ENCODE results near the gene ZSWIM6. TPM values are rescaled to one million over a fixed set of nuclear protein-coding genes. Genes with fewer than 3 reads are reported as not detected.

The ZSWIM6 gene
- total and polyA plus RNA-seq, 8 donors, result 2.9 to 39.3 (median 15.4) TPM

- TF ChIP-seq, protein P1, sequence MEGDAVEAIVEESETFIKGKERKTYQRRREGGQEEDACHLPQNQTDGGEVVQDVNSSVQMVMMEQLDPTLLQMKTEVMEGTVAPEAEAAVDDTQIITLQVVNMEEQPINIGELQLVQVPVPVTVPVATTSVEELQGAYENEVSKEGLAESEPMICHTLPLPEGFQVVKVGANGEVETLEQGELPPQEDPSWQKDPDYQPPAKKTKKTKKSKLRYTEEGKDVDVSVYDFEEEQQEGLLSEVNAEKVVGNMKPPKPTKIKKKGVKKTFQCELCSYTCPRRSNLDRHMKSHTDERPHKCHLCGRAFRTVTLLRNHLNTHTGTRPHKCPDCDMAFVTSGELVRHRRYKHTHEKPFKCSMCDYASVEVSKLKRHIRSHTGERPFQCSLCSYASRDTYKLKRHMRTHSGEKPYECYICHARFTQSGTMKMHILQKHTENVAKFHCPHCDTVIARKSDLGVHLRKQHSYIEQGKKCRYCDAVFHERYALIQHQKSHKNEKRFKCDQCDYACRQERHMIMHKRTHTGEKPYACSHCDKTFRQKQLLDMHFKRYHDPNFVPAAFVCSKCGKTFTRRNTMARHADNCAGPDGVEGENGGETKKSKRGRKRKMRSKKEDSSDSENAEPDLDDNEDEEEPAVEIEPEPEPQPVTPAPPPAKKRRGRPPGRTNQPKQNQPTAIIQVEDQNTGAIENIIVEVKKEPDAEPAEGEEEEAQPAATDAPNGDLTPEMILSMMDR (IDR thresholded peaks at IDR 0.05), result no peak
- TF ChIP-seq POLR2A (IDR thresholded peaks at IDR 0.05) (no peak), POLR2AphosphoS5 (IDR thresholded peaks at IDR 0.05) (no peak), EP300 (IDR thresholded peaks at IDR 0.05) (no peak)
- intact Hi-C loops (cut with DNase I; ENCODE audit: low total_unique reads), result no loop called here
- Histone ChIP-seq H3K36me3 (peaks cover 0 to 4% (median 2%) of the 10 kb centered on the region in 4 donors), H3K27me3 (no peaks in the 10 kb centered on the region), H3K9me3 (no peaks in the 10 kb centered on the region), H3K27ac (no peak overlapping the region), H3K4me1 (peaks cover 0 to 28% (median 6%) of the 10 kb centered on the region in 4 donors), H3K4me3 (no peak overlapping the region)
- no peak for DNase-seq
- WGBS, 5 donors, result 47 to 93% (median 89%) methylated on average over 1 of the region's 1 CpG
These were observed 172.2 kb downstream of the ZSWIM6 start for GRCh38 chr5:61504143-61504770.

- intact Hi-C loops (cut with DNase I; ENCODE audit: low total_unique reads), result no loop called here
- Histone ChIP-seq H3K27ac (no peak overlapping the region), H3K9me3 (no peaks in the 10 kb centered on the region), H3K4me1 (peaks cover 0 to 28% (median 5%) of the 10 kb centered on the region in 4 donors), H3K27me3 (no peaks in the 10 kb centered on the region), H3K36me3 (peaks cover 0 to 15% (median 2%) of the 10 kb centered on the region in 4 donors), H3K4me3 (no peak overlapping the region)
- TF ChIP-seq POLR2A (IDR thresholded peaks at IDR 0.05), result no peak
- TF ChIP-seq, protein P1 (IDR thresholded peaks at IDR 0.05), result no peak
- TF ChIP-seq EP300 (IDR thresholded peaks at IDR 0.05), result no peak
- TF ChIP-seq POLR2AphosphoS5 (IDR thresholded peaks at IDR 0.05), result no peak
- DNase-seq, result no peak
These were observed 173.2 kb downstream of the ZSWIM6 start for GRCh38 chr5:61505281-61505680.

DNA sequence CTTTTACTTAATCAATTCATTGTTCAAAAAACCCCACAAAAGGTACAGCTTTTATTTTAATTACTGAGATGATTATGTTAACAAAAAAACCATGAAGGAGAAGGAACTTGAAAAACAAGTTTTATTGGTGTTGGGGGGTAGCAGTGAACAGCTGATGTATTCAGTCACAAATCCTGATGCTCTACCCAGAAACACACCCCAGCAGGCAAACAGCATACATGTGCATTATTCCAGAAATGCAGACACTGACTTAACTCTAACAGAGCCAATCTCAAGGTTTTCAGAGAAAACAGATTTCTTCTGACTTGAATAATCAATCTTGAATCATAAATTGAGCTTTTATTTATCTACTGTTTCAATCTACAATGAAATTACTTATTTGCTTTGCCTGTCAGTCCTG, 175.2 kb downstream of the ZSWIM6 start:
- Histone ChIP-seq H3K36me3 (peaks cover 0 to 12% (median 2%) of the 10 kb centered on the region in 4 donors), H3K27ac (no peak overlapping the region), H3K27me3 (no peaks in the 10 kb centered on the region), H3K4me3 (no peak overlapping the region), H3K4me1 (peaks cover 0 to 12% (median 0%) of the 10 kb centered on the region in 4 donors), H3K9me3 (no peaks in the 10 kb centered on the region)
- no peak for TF ChIP-seq EP300 (IDR thresholded peaks at IDR 0.05)
- TF ChIP-seq, protein P1 (IDR thresholded peaks at IDR 0.05), result no peak
- no peak for TF ChIP-seq POLR2A (IDR thresholded peaks at IDR 0.05)
- TF ChIP-seq POLR2AphosphoS5 (IDR thresholded peaks at IDR 0.05), result no peak
- DNase-seq, result peak in 1 of 2 donors; percentile 28
- intact Hi-C loops (cut with DNase I; ENCODE audit: low total_unique reads), result no loop called here

- TF ChIP-seq POLR2AphosphoS5 (IDR thresholded peaks at IDR 0.05), result no peak
- no peak for TF ChIP-seq POLR2A (IDR thresholded peaks at IDR 0.05)
- no peak for TF ChIP-seq EP300 (IDR thresholded peaks at IDR 0.05)
- TF ChIP-seq, protein P1 (IDR thresholded peaks at IDR 0.05), result no peak
- peaks cover 0 to 7% (median 0%) of the 10 kb centered on the region in 4 donors for H3K9me3 ChIP-seq
These were observed 184.9 kb downstream of the ZSWIM6 start for GRCh38 chr5:61516946-61517345.

More at GRCh38 chr5:61516946-61517345, 184.9 kb downstream of the ZSWIM6 start:
- intact Hi-C loops (cut with DNase I; ENCODE audit: low total_unique reads), result no loop called here
- DNase-seq, result no peak
- H3K27ac ChIP-seq, result no peak overlapping the region
- no peaks in the 10 kb centered on the region for H3K4me1 ChIP-seq
- WGBS, 5 donors, result 95 to 100% (median 100%) methylated on average over 2 of the region's 2 CpGs
- H3K27me3 ChIP-seq, result no peaks in the 10 kb centered on the region
- no peak overlapping the region for H3K4me3 ChIP-seq
- no peaks in the 10 kb centered on the region for H3K36me3 ChIP-seq

All from stomach (tissue), 9 donors.